HuH-7.5 (cell line): ENCODE data around the gene CSTA.

Experiments used
- DNase-seq: peaks from one replicate; pipeline ENCODE4 v3.0.0; 2011; ENCODE audit warnings: low spot score

The CSTA gene

GRCh38 chr3:122324871-122325323 lies at the start of gene CSTA:
TSS of gene CSTA (plus strand) at chr3:122325248. CDS start at chr3:122325293, 45 bp downstream.
- DNase-seq = no peak

- no peak for DNase-seq
Measured at GRCh38 chr3:122281891-122282290, 43.2 kb upstream of the CSTA start.

GRCh38 chr3:122283796-122284445 lies 41.1 kb upstream of the CSTA start:
- no peak for DNase-seq

GRCh38 chr3:122284486-122284885 lies 40.6 kb upstream of the CSTA start:
- DNase-seq = no peak

- no peak for DNase-seq
Measured at GRCh38 chr3:122294359-122294758, 30.7 kb upstream of the CSTA start.

- DNase-seq = no peak
Measured at GRCh38 chr3:122295266-122296062, 29.6 kb upstream of the CSTA start.

- no peak for DNase-seq
Measured at GRCh38 chr3:122298239-122298638, 26.8 kb upstream of the CSTA start.

- no peak for DNase-seq
Measured at GRCh38 chr3:122299215-122299614, 25.8 kb upstream of the CSTA start.

- DNase-seq = no peak
Measured at GRCh38 chr3:122299872-122300460, 25.1 kb upstream of the CSTA start.

- no peak for DNase-seq
Measured at GRCh38 chr3:122301063-122301462, 24.0 kb upstream of the CSTA start.

- no peak for DNase-seq
Measured at GRCh38 chr3:122305818-122306621, 19.0 kb upstream of the CSTA start.

- DNase-seq = no peak
Measured at GRCh38 chr3:122306622-122306953, 18.5 kb upstream of the CSTA start.

GRCh38 chr3:122307094-122307687 lies 17.9 kb upstream of the CSTA start:
- no peak for DNase-seq

- DNase-seq = no peak
Measured at GRCh38 chr3:122307976-122308375, 17.1 kb upstream of the CSTA start.

GRCh38 chr3:122310361-122310760 lies 14.7 kb upstream of the CSTA start:
- DNase-seq = no peak

- no peak for DNase-seq
Measured at GRCh38 chr3:122312826-122313225, 12.2 kb upstream of the CSTA start.

GRCh38 chr3:122313281-122313680 lies 11.8 kb upstream of the CSTA start:
- DNase-seq = no peak

- DNase-seq = no peak
Measured at GRCh38 chr3:122314228-122314876, 10.7 kb upstream of the CSTA start.

- no peak for DNase-seq
Measured at GRCh38 chr3:122315619-122316018, 9.4 kb upstream of the CSTA start.

GRCh38 chr3:122316368-122316767 lies 8.7 kb upstream of the CSTA start:
- DNase-seq = no peak

GRCh38 chr3:122318620-122319019 lies 6.4 kb upstream of the CSTA start:
- DNase-seq = no peak
